Smooth muscle cell (in vitro differentiated cells): ENCODE results near the gene TSPAN8. TPM values are rescaled to one million over a fixed set of nuclear protein-coding genes. Genes with fewer than 3 reads are reported as not detected.
"Not testable (repeated sequence)": the region's sequence is repeated elsewhere in the genome, so short reads cannot be mapped to it uniquely, and the experiment has no call there.

ENCODE experiments used
- DNase-seq: peaks from one replicate; lab custom pipeline; 2025; ENCODE audit not compliant: unreplicated experiment; lab: John Stamatoyannopoulos, UW
- H2AFZ ChIP-seq: fragments of 200-600 bp; sonication (generic); 2 replicates; pipeline ENCODE4 v1.6.0; 2016; ENCODE audit warnings: antibody characterized with exemption, low read depth, mild to moderate bottlenecking
- H3F3A ChIP-seq: fragments of 200-600 bp; sonication (generic); 2 replicates; pipeline ENCODE4 v1.6.0; 2017; ENCODE audit warnings: antibody characterized with exemption, low read depth
- H3K27ac ChIP-seq: fragments of 200-600 bp; sonication (generic); 2 replicates; pipeline ENCODE4 v1.5.1; 2016; ENCODE audit warnings: low read depth, mild to moderate bottlenecking
- H3K27me3 ChIP-seq: fragments of 200-600 bp; sonication (generic); 2 replicates; pipeline ENCODE4 v1.6.1; 2016; ENCODE audit warnings: low read depth, mild to moderate bottlenecking
- H3K36me3 ChIP-seq: fragments of 200-600 bp; sonication (generic); 2 replicates; pipeline ENCODE4 v1.5.1; 2016; ENCODE audit warnings: low read depth
- H3K4me1 ChIP-seq: fragments of 200-600 bp; sonication (generic); 2 replicates; pipeline ENCODE4 v1.5.1; 2016; ENCODE audit warnings: low read depth
- H3K4me2 ChIP-seq: fragments of 200-600 bp; sonication (generic); 2 replicates; pipeline ENCODE4 v1.6.0; 2016; ENCODE audit warnings: mild to moderate bottlenecking
- H3K4me3 ChIP-seq: fragments of 200-600 bp; sonication (generic); 2 replicates; pipeline ENCODE4 v1.5.1; 2016; ENCODE audit warnings: mild to moderate bottlenecking
- H3K79me2 ChIP-seq: fragments of 200-600 bp; sonication (generic); 2 replicates; pipeline ENCODE4 v1.6.0; 2016; ENCODE audit warnings: low read depth, mild to moderate bottlenecking
- H3K9ac ChIP-seq: fragments of 200-600 bp; sonication (generic); 2 replicates; pipeline ENCODE4 v1.6.0; 2016; ENCODE audit warnings: low read depth
- H3K9me3 ChIP-seq: fragments of 200-600 bp; sonication (generic); replicated peaks from 2 replicates; pipeline ENCODE4 v1.5.1; 2016; ENCODE audit warnings: low read depth
- H4K20me1 ChIP-seq: fragments of 200-600 bp; sonication (generic); 2 replicates; pipeline ENCODE4 v1.6.0; 2016; ENCODE audit warnings: low read depth
- WGBS: methylation state at CpG from one replicate; pipeline ENCODE4 v1.1.7; 2016; ENCODE audit warnings: low lambda C conversion rate; 5-methylcytosine and 5-hydroxymethylcytosine counted together
- polyA plus RNA-seq: library from polyadenylated mRNA; unstranded; fragments of >200 nt; fragmentation: Nextera tagmentation; extraction: Ambion mirVana; gene quantifications from 2 replicates; pipeline ENCODE4 v1.2.1, GENCODE V29; 2016
- total RNA-seq: library from RNA; depleted of rRNA; stranded (reverse); fragments of >200 nt; gene quantifications from 2 replicates; pipeline ENCODE4 v1.2.3, GENCODE V29; 2014
- TF ChIP-seq, protein P1 (sequence below): fragments of 200-600 bp; sonication (generic); IDR thresholded peaks from 2 replicates; pipeline ENCODE4 v1.5.1; 2017; ENCODE audit warnings: borderline replicate concordance, mild to moderate bottlenecking, antibody characterized with exemption; ENCODE audit not compliant: insufficient read depth, poor library complexity, severe bottlenecking

Gene TSPAN8
- total and polyA plus RNA-seq, 2 experiments from 2014 or later: not detected

DNA sequence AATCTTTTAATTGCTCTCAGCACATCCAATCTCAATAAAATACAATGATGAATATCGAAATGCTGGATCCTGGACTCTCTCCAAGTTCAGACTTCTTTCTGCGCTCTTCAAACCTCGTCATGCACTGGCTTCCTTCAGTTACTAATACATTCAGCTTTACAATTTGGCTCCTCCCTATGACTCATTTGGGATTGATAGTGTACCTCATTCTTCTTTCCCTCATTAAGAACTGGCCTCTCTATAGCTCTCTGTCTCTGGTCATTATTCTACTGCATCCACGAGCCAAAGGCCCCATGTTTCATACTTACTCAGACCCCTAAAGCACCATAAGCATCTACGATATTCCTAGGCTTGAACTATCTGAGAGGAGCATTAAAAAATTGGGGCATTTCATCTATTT lies 4.9 kb downstream of the TSPAN8 start:
- H3F3A ChIP-seq: no peaks in the 10 kb centered on the region
- H3K79me2 ChIP-seq: no peaks in the 10 kb centered on the region
- H2AFZ ChIP-seq: no peak overlapping the region
- H3K4me3 ChIP-seq: no peak overlapping the region
- H3K36me3 ChIP-seq: no peaks in the 10 kb centered on the region
- H4K20me1 ChIP-seq: no peaks in the 10 kb centered on the region
- H3K27ac ChIP-seq: no peak overlapping the region
- no peaks in the 10 kb centered on the region for H3K27me3 ChIP-seq
- H3K9ac ChIP-seq: no peak overlapping the region
- no peak overlapping the region for H3K4me2 ChIP-seq
- WGBS: 89% methylated on average over 5 of the region's 5 CpGs
- no peaks in the 10 kb centered on the region for H3K4me1 ChIP-seq
- TF ChIP-seq, protein P1, sequence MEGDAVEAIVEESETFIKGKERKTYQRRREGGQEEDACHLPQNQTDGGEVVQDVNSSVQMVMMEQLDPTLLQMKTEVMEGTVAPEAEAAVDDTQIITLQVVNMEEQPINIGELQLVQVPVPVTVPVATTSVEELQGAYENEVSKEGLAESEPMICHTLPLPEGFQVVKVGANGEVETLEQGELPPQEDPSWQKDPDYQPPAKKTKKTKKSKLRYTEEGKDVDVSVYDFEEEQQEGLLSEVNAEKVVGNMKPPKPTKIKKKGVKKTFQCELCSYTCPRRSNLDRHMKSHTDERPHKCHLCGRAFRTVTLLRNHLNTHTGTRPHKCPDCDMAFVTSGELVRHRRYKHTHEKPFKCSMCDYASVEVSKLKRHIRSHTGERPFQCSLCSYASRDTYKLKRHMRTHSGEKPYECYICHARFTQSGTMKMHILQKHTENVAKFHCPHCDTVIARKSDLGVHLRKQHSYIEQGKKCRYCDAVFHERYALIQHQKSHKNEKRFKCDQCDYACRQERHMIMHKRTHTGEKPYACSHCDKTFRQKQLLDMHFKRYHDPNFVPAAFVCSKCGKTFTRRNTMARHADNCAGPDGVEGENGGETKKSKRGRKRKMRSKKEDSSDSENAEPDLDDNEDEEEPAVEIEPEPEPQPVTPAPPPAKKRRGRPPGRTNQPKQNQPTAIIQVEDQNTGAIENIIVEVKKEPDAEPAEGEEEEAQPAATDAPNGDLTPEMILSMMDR: no peak
- H3K9me3 ChIP-seq: no peaks in the 10 kb centered on the region
- DNase-seq: no peak

DNA sequence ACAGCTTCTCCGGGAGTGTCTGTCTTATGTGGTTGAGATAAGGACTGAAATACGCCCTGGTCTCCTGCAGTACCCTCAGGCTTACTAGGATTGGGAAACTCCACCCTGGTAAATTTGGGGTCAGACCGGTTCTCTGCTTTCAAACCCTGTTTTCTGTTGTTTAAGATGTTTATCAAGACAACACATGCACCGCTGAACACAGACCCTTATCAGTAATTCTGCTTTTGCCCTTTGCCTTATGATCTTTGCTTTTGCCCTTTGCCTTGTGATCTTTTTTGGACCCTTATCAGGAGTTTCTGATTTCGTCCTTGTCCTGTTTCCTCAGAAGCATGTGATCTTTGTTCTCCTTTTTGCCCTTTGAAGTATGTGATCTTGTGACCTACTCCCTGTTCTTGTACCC lies 7.8 kb downstream of the TSPAN8 start:
- not testable (repeated sequence) for H3K36me3 ChIP-seq, H3K9me3 ChIP-seq, H3K27ac ChIP-seq, DNase-seq, H3K9ac ChIP-seq, H3K4me3 ChIP-seq, H3K79me2 ChIP-seq, H2AFZ ChIP-seq, H4K20me1 ChIP-seq, H3K4me1 ChIP-seq, H3K4me2 ChIP-seq, H3F3A ChIP-seq, H3K27me3 ChIP-seq
- WGBS: 85% methylated on average over 5 of the region's 5 CpGs

DNA sequence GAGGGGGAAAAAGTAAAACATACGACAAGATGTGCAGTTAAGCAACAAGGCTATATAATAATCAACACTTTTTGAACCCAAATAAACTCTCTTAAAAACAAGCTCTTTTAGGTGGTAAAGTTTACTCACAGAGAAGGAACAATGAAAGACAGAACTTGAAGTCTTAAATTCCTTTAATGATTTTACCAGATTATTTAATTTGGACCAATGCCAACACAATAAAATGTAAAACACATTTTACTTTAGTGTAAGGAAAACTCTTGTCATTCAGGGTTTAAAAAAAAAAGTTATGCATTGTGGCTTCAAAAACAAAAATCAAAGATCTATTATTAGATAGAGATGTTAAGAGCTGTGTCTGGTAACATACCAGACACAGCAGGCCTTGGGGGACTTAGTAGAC lies 13.1 kb downstream of the TSPAN8 start:
- DNase-seq: no peak
- WGBS: 60% methylated on average over 1 of the region's 1 CpG
- Histone ChIP-seq H2AFZ (no peak overlapping the region), H3K9me3 (no peaks in the 10 kb centered on the region), H4K20me1 (no peaks in the 10 kb centered on the region), H3K4me1 (no peaks in the 10 kb centered on the region), H3K79me2 (no peaks in the 10 kb centered on the region), H3K27me3 (no peaks in the 10 kb centered on the region), H3K27ac (no peak overlapping the region), H3K4me2 (no peak overlapping the region), H3K4me3 (no peak overlapping the region), H3F3A (no peaks in the 10 kb centered on the region), H3K36me3 (no peaks in the 10 kb centered on the region), H3K9ac (no peak overlapping the region)
- TF ChIP-seq, protein P1: no peak

DNA sequence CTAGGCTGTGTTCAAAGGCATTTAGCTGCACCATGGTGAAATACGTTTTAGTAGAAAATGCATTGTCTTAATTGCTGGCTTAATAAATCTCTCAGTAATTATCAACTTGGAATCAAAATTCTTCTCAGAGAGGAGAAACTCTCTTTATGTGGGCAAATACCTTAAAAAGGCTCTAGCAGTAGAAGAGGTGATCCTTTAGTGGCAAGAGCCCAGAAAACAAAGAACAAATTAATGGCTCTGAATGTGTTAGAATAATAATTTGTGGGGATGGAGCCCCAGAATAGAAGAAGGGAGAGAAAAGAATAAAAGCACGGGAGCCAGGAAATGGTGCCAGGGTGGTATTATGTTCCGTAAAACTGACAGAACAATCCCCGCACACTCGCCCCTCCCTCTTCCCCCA lies 14.8 kb downstream of the TSPAN8 start:
- TF ChIP-seq, protein P1: no peak
- H3K36me3 ChIP-seq: no peaks in the 10 kb centered on the region
- H3K9me3 ChIP-seq: no peaks in the 10 kb centered on the region
- no peak overlapping the region for H3K9ac ChIP-seq
- H3K4me2 ChIP-seq: no peak overlapping the region
- WGBS: 93% methylated on average over 5 of the region's 5 CpGs
- no peak overlapping the region for H2AFZ ChIP-seq
- no peaks in the 10 kb centered on the region for H3K27me3 ChIP-seq
- no peak overlapping the region for H3K4me3 ChIP-seq
- H4K20me1 ChIP-seq: no peaks in the 10 kb centered on the region
- no peaks in the 10 kb centered on the region for H3K4me1 ChIP-seq
- H3F3A ChIP-seq: no peaks in the 10 kb centered on the region
- no peak overlapping the region for H3K27ac ChIP-seq
- no peak for DNase-seq
- no peaks in the 10 kb centered on the region for H3K79me2 ChIP-seq
